Subcutaneous adipose tissue (tissue), 4 donors: ENCODE data around the gene ATP8B3. TPM values are rescaled to one million over a fixed set of nuclear protein-coding genes. Genes with fewer than 3 reads are reported as not detected.

Source experiments
- total RNA-seq, 4 donors: library from RNA; depleted of rRNA; stranded (reverse); fragments of >200 nt; gene quantifications; one replicate each; pipeline ENCODE4 v1.1.0, GENCODE V29; 2016
- TF ChIP-seq, protein P1 (sequence below): fragments of 450-650 bp; IDR thresholded peaks from one replicate; pipeline ENCODE4 v1.5.1; 2016; ENCODE audit warnings: low read depth, mild to moderate bottlenecking, control low read depth, antibody characterized with exemption, moderate library complexity

The ATP8B3 gene
- total RNA-seq, 4 donors from 2014 or later: 1.5 to 3.3 (median 1.8) TPM

DNA sequence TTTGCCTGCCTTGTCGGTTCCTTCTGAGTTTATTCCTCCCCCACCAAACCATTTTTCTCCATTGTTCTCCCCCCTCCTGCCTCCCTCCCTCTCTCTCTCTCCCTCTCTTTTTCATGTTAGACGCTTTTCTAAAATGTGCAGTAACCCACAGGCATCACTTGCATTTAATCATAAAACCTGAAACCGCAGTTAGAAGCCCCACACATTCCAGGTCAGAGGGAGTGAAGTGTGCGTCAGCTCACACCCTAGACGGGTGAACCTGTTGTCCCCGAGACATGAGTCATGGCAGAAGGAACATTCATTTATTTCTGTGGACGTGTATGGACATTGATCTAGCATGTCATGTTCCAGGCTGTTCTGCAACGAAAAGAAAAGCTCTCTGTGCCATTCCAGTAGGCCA is 38.9 kb downstream of the ATP8B3 start:
- TF ChIP-seq, protein P1, sequence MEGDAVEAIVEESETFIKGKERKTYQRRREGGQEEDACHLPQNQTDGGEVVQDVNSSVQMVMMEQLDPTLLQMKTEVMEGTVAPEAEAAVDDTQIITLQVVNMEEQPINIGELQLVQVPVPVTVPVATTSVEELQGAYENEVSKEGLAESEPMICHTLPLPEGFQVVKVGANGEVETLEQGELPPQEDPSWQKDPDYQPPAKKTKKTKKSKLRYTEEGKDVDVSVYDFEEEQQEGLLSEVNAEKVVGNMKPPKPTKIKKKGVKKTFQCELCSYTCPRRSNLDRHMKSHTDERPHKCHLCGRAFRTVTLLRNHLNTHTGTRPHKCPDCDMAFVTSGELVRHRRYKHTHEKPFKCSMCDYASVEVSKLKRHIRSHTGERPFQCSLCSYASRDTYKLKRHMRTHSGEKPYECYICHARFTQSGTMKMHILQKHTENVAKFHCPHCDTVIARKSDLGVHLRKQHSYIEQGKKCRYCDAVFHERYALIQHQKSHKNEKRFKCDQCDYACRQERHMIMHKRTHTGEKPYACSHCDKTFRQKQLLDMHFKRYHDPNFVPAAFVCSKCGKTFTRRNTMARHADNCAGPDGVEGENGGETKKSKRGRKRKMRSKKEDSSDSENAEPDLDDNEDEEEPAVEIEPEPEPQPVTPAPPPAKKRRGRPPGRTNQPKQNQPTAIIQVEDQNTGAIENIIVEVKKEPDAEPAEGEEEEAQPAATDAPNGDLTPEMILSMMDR: no peak

DNA sequence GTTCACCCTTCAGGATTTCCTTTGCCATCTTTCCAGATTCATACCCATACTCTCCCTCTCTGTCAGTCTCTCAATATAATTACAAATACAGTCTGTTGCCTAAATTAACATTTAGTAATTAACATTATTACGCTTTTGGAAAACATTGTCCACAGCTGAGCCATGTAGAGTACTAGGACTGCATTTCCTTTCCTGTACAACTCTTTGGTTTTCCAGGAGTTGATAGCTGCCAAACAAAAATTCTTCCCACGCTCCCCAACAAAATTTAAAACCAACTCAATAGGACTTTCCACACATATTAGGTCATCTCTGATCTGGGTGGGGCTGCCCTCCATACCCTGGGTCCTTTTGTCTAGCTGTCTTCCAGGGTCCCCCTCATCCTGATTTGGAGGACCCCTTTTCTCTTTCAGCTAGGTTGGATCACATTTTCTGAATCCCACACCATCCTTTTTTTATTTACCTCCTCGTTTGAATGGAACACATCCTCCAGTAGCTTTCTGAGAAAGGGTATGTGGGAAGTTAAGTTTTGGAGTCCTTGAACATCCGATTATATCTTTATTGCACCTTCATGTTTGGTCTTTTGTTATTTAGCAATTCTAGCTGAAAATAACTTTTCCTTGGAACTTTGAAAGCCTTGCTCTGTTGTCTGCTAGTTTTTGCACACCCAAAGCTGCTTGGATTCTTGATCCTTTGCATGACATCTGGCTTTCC is 41.1 kb downstream of the ATP8B3 start:
- TF ChIP-seq, protein P1: no peak

DNA sequence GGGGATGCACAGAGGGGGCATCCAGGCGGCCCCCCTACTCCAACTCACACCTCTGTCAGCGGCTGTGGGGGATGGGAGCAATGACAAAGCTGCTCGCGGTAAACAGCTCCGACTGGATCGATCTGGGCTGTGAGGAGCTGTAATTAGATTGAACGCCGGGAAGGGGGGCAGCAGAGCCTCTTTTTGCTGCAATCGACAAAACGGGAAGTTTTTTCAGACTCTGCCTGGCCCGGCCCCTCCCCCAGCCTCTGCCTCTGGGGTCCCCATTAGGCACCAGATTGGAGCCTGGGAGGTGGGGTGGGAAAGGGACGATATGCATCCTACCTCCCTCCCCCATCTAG is 42.5 kb downstream of the ATP8B3 start:
- TF ChIP-seq, protein P1: no peak

DNA sequence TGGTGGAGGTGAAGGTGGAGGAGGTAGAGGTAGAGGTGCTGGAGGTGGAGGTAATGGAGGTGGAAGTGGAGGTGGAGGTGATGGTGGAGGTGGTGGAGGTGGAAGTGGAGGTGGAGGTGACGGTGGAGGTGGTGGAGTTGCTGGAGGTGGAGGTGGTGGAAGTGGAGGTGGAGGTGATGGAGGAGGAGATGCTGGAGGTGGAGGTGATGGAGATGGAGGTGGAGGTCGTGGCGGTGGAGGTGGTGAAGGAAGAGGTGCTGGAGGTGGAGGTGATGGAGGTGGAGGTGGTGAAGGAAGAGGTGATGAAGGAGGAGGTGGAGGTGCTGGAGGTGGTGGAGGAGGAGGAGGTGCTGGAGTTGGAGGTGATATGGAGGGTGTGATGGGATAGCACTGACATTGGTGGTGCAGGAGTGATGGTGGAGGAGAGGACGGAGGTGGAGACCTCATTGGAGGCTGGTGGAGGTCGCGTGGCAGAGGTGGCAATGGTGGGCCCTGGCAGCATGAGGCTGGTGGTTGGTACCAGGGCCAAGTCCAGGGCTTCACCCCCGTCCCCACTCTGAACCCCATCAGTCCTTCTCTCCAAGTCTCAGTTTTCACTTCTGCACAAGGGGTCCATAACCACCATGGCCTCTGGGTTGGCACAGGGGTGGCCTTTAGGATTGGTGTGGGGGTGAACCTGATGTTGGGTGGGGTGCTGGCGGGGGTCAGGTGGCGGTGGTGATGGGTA is 43.0 kb downstream of the ATP8B3 start:
- TF ChIP-seq, protein P1: no peak

DNA sequence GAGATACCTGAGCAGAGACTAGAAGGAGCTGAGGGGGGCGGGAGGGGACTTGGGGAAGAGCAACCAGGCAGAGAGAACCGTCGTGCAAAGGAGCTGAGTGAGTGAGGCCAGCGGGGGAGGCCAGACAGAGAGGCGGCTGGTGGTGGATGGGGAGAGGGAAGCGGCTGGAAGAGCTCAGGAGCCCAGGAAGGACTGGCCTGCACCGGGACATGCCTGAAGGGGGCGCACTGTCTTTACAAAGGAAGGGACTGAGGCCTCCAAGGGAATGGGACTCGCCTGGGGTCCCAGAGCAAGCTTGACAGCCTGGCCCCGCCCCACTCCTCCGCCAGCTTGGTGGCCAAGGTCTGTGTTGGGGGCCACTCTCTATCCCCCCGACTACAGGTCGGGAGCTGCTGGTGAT is 43.8 kb downstream of the ATP8B3 start:
- TF ChIP-seq, protein P1: no peak

DNA sequence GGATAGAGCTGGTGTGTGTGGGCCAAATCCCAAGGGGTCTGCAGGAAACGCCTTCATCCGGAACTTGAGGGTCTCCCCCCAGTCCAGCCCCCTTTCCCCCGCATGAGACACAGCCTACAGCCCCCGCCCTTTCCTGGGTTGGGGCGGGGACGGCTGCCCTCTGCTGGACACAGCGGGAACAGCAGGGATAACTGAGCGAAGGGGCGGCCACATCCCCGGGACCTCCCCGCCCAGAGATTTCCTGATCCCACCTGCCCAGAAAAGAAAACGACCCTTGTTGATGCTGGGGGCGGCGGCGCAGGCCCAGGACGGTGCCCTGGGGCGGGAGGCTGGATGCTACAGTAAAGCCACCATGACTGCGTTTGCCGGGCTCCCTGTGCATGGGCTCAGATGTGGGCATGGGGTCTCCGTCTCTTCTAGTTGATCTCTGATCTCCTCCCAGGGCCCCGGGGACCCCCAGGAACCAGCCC is 44.6 kb downstream of the ATP8B3 start:
- TF ChIP-seq, protein P1: no peak

DNA sequence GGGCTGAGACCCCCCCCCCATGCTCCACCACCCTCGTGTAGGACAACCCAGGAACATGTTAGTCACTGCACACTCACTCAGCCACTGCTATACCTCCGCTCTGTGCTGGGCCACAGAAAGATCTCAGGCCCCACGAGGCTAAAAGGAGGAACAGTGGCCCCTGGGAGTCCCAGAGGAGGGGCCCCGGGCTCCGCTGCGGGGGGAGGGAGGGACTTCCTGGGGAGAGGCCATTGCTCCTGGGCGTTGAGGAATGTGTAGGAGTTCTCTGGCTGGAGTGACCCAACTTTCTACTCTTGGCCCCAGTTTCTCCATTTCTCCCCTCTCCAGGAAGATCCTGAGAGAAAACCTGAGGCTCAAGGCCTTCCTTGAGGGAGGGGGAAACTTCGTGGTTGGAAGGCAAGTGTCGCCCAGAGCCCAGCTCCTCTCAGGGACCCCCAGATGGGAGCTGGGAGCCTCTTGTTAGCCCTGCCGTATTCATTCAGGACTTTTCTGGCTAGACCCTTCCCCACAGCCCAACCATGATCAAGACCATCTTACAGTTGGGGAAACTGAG is 45.2 kb downstream of the ATP8B3 start:
- TF ChIP-seq, protein P1: no peak
